Activated naive CD8-positive, alpha-beta T cell treated with anti-CD3 and anti-CD28 coated beads, Interleukin-2, amount 50 U/mL, for 24 hours (primary cell): ENCODE data around the gene GHR.

Experiments used
- ATAC-seq: fragments of 150-1000 bp; cut with Tn5 transposase; one replicate; pipeline ENCODE4 v1.10.0; 2021
- DNase-seq: peaks from one replicate; pipeline ENCODE4 v3.0.0; 2021
- H3K27ac Mint-ChIP-seq: one replicate; pipeline ENCODE4 v1.8.0; 2021; ENCODE audit warnings: mild to moderate bottlenecking, mixed read lengths
- H3K27me3 Mint-ChIP-seq: one replicate; pipeline ENCODE4 v1.8.0; 2021; ENCODE audit warnings: mixed read lengths
- H3K36me3 Mint-ChIP-seq: one replicate; pipeline ENCODE4 v1.8.0; 2021; ENCODE audit warnings: low read depth, mixed read lengths
- H3K4me1 Mint-ChIP-seq: one replicate; pipeline ENCODE4 v1.8.0; 2021; ENCODE audit warnings: mixed read lengths
- H3K4me3 Mint-ChIP-seq: one replicate; pipeline ENCODE4 v1.8.0; 2021; ENCODE audit warnings: mild to moderate bottlenecking, moderate library complexity, mixed read lengths
- H3K9me3 Mint-ChIP-seq: one replicate; pipeline ENCODE4 v1.8.0; 2021; ENCODE audit warnings: mixed read lengths

GHR gene

DNA sequence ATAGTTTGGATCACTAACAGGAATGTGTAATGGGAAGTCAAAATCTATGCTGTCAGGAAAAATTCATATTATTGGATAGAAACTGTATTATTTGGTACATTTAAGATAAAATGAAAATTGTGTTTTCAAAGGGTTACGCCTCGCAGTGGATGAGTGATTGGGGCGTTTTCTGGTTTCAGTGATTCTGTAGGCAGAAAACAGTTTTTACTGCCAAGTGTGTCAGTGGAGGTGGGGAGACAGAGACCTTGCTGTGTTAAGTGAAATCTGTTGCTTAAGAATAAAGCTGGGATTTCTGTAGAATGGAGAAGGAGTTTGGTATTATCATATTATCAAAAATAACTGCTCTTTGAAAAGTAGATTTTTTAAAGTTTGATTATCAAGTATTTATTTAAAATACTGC lies 69.7 kb downstream of the GHR start:
- H3K4me1 Mint-ChIP-seq: no peaks in the 10 kb centered on the region
- no peaks in the 10 kb centered on the region for H3K9me3 Mint-ChIP-seq
- H3K27ac Mint-ChIP-seq: no peak overlapping the region
- no peak overlapping the region for H3K4me3 Mint-ChIP-seq
- no peak for DNase-seq
- H3K27me3 Mint-ChIP-seq: no peaks in the 10 kb centered on the region
- ATAC-seq: no peak
- H3K36me3 Mint-ChIP-seq: no peaks in the 10 kb centered on the region

- no peak for DNase-seq
- H3K4me1 Mint-ChIP-seq: no peaks in the 10 kb centered on the region
- H3K27me3 Mint-ChIP-seq: no peaks in the 10 kb centered on the region
- H3K4me3 Mint-ChIP-seq: no peak overlapping the region
- H3K9me3 Mint-ChIP-seq: no peaks in the 10 kb centered on the region
- H3K36me3 Mint-ChIP-seq: no peaks in the 10 kb centered on the region
- no peak overlapping the region for H3K27ac Mint-ChIP-seq
- ATAC-seq: no peak
Measured at GRCh38 chr5:42494414-42494813, 71.2 kb downstream of the GHR start.

GRCh38 chr5:42495914-42496313 lies 72.7 kb downstream of the GHR start:
- Mint-ChIP-seq H3K4me1 (no peaks in the 10 kb centered on the region), H3K27me3 (no peaks in the 10 kb centered on the region), H3K4me3 (no peak overlapping the region), H3K9me3 (no peaks in the 10 kb centered on the region), H3K36me3 (no peaks in the 10 kb centered on the region), H3K27ac (no peak overlapping the region)
- no peak for ATAC-seq
- DNase-seq: no peak

DNA sequence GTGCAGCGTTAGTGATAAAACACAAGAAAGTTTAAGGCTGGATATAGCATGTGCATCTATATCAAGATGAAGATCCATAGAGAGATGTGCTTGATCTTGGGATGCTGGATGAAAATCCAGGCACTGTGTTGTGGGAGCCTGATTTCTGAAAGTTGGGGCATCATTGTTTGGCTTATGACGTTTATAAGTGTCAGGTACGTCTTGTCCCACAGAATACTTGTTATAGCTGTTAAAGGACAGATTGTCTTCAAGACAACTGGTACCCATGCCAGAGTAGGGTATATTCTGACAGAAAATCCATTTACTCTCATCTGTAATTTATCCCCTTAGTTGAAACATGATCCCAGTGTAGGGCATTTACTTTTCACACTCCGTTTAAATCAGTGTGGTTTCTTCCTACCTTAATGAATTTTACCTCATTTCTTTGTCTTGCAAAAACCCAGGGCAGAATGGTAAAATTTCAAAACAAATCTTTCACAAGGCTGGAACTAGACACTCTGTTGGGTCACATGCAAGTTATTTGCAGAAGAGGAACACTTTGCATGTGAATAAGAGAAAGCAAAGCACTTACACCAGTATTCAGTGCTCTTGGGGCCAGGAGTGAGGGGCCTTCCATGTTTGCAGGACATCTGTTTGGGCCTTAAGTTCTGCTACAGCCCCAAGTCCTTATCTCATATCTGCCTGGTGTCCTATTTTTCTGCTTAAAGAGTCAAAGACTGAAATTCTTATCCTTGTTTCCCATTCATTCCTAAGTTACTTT lies 73.3 kb downstream of the GHR start:
- no peaks in the 10 kb centered on the region for H3K36me3 Mint-ChIP-seq
- no peak overlapping the region for H3K4me3 Mint-ChIP-seq
- no peaks in the 10 kb centered on the region for H3K4me1 Mint-ChIP-seq
- H3K27me3 Mint-ChIP-seq: no peaks in the 10 kb centered on the region
- H3K27ac Mint-ChIP-seq: no peak overlapping the region
- no peak for DNase-seq
- no peak for ATAC-seq
- no peaks in the 10 kb centered on the region for H3K9me3 Mint-ChIP-seq

GRCh38 chr5:42498000-42498399 lies 74.8 kb downstream of the GHR start:
- H3K27me3 Mint-ChIP-seq: no peaks in the 10 kb centered on the region
- no peak for DNase-seq
- no peaks in the 10 kb centered on the region for H3K36me3 Mint-ChIP-seq
- no peak overlapping the region for H3K4me3 Mint-ChIP-seq
- no peaks in the 10 kb centered on the region for H3K4me1 Mint-ChIP-seq
- H3K27ac Mint-ChIP-seq: no peak overlapping the region
- no peak for ATAC-seq
- no peaks in the 10 kb centered on the region for H3K9me3 Mint-ChIP-seq

GRCh38 chr5:42499016-42499415 lies 75.8 kb downstream of the GHR start:
- H3K27ac Mint-ChIP-seq: no peak overlapping the region
- H3K9me3 Mint-ChIP-seq: no peaks in the 10 kb centered on the region
- peaks cover under 1% of the 10 kb centered on the region for H3K27me3 Mint-ChIP-seq
- no peaks in the 10 kb centered on the region for H3K4me1 Mint-ChIP-seq
- no peak overlapping the region for H3K4me3 Mint-ChIP-seq
- no peaks in the 10 kb centered on the region for H3K36me3 Mint-ChIP-seq
- DNase-seq (no peak), ATAC-seq (no peak)

DNA sequence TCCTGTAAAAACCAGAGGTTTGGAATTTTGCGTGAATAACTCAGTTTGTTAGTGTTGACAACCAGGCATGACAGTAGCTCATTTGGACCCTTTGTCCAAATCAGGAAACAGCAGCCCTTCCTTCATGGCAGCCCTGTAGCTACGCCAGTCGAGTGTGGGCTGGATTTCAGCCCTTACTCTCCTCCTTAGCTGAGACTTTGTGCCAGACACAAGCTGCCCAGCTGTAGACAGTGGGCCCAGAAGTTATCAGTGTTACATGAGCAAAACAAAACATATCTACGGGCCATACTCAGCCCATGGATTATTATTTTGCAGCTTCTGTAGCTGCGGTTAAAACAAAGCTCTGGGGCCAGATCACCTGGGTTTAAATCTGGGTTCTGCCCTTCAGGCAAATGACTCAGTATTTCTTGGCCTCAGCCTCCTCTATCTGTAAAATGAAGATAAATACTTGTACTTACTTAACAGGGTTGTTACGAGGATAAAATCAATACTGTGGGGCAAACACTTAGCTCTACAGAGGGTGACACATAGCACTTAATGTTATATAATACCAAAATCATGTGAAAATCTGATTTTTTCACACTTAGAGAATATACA lies 76.9 kb downstream of the GHR start:
- ATAC-seq: peak; percentile 10
- DNase-seq: no peak
- no peaks in the 10 kb centered on the region for H3K36me3 Mint-ChIP-seq
- H3K4me1 Mint-ChIP-seq: no peaks in the 10 kb centered on the region
- no peak overlapping the region for H3K27ac Mint-ChIP-seq
- no peak overlapping the region for H3K4me3 Mint-ChIP-seq
- H3K27me3 Mint-ChIP-seq: peaks cover 3% of the 10 kb centered on the region
- no peaks in the 10 kb centered on the region for H3K9me3 Mint-ChIP-seq

DNA sequence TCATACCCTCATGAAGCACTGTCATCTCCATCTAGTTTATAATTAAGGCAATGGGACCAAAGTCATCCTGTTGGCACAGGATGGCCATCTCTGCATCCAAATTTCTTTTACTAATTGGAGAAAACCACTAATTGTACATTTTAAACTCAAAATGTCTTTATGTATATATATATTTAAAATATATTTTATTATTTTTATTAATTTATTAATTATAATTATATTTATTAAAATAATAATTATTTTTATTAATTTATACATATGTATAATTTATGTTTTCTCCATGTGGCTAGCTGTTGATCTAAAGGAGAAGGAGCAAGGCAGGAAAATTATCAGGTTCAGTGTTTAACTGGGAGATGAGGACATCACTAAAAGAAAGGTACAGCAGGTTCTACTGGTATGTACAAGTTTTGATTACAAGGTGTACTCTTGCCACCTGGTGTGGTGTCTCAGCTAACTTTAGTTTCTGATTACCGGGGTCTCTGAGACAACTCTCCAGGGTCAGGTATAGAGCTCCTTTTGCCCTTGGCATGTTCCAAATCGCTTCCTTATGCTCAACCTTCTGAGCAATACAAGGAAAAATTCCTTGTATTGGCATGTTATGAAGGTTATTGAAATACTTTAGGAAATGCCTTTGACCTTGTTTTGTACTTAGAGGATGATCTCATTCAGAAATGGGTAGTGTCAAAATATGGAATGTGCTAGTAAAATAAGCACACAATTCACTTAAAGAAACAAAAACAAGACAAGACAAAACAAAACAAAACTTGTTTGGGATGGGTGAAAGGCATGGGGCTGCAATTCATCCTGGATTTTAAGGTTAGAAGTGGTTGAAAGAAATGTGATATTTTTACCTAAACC lies 79.6 kb downstream of the GHR start:
- Mint-ChIP-seq H3K9me3 (no peaks in the 10 kb centered on the region), H3K4me1 (no peaks in the 10 kb centered on the region), H3K4me3 (no peak overlapping the region), H3K36me3 (no peaks in the 10 kb centered on the region), H3K27ac (no peak overlapping the region), H3K27me3 (peaks cover 3% of the 10 kb centered on the region)
- ATAC-seq (no peak), DNase-seq (no peak)

- DNase-seq (no peak), ATAC-seq (no peak)
- Mint-ChIP-seq H3K27ac (no peak overlapping the region), H3K4me1 (no peaks in the 10 kb centered on the region), H3K27me3 (peaks cover 3% of the 10 kb centered on the region), H3K9me3 (no peaks in the 10 kb centered on the region), H3K4me3 (no peak overlapping the region), H3K36me3 (no peaks in the 10 kb centered on the region)
Measured at GRCh38 chr5:42506662-42507061, 83.4 kb downstream of the GHR start.

DNA sequence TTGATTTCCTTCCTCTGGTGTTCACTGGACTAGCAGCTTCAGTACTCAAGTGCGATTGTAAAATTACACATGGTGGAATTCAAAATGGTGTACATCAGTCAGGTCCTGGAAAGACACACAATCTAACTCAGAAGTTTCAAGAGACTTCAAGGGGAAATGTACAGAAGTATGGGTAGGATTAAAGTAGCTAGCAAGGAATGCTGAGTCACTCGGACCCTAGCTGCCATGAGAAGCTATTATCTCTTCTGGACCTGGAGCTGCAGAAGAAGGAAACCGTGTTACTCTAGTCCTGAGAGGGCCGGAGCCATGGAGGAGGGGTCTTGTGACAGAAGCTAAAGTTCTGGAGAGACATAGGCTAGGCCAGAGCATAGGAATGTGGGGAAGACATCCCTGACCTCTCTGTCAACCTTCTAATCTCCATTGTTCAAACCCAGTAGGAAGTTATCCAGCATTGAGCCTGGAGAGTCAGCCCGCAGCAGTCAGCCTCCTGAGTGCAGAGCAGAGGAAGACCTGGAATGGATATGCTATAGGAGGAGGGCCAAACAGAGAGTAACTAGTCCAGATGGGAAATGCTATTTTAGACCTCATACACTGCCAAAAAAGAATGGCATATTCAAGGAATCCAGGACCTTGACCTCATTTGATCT lies 84.3 kb downstream of the GHR start:
- DNase-seq (no peak), ATAC-seq (no peak)
- Mint-ChIP-seq H3K4me3 (no peak overlapping the region), H3K27me3 (peaks cover 3% of the 10 kb centered on the region), H3K36me3 (no peaks in the 10 kb centered on the region), H3K9me3 (no peaks in the 10 kb centered on the region), H3K4me1 (no peaks in the 10 kb centered on the region), H3K27ac (no peak overlapping the region)

- no peaks in the 10 kb centered on the region for H3K36me3 Mint-ChIP-seq
Measured at GRCh38 chr5:42513246-42513645, 90.0 kb downstream of the GHR start.

GRCh38 chr5:42514754-42515153 lies 91.5 kb downstream of the GHR start:
- H3K36me3 Mint-ChIP-seq: no peaks in the 10 kb centered on the region
- DNase-seq (no peak), ATAC-seq (no peak)

More at GRCh38 chr5:42513246-42513645, 90.0 kb downstream of the GHR start:
- ATAC-seq (no peak), DNase-seq (no peak)
- no peaks in the 10 kb centered on the region for H3K27me3 Mint-ChIP-seq
- no peak overlapping the region for H3K27ac Mint-ChIP-seq
- H3K4me1 Mint-ChIP-seq: no peaks in the 10 kb centered on the region
- no peaks in the 10 kb centered on the region for H3K9me3 Mint-ChIP-seq
- no peak overlapping the region for H3K4me3 Mint-ChIP-seq

GRCh38 chr5:42515504-42515903 lies 92.3 kb downstream of the GHR start:
- Mint-ChIP-seq H3K36me3 (no peaks in the 10 kb centered on the region), H3K27ac (no peak overlapping the region), H3K4me3 (no peak overlapping the region), H3K9me3 (no peaks in the 10 kb centered on the region), H3K27me3 (no peaks in the 10 kb centered on the region), H3K4me1 (no peaks in the 10 kb centered on the region)
- DNase-seq: no peak
- no peak for ATAC-seq

More at GRCh38 chr5:42514754-42515153, 91.5 kb downstream of the GHR start:
- no peaks in the 10 kb centered on the region for H3K4me1 Mint-ChIP-seq
- H3K4me3 Mint-ChIP-seq: no peak overlapping the region
- no peak overlapping the region for H3K27ac Mint-ChIP-seq
- H3K9me3 Mint-ChIP-seq: no peaks in the 10 kb centered on the region
- no peaks in the 10 kb centered on the region for H3K27me3 Mint-ChIP-seq

DNA sequence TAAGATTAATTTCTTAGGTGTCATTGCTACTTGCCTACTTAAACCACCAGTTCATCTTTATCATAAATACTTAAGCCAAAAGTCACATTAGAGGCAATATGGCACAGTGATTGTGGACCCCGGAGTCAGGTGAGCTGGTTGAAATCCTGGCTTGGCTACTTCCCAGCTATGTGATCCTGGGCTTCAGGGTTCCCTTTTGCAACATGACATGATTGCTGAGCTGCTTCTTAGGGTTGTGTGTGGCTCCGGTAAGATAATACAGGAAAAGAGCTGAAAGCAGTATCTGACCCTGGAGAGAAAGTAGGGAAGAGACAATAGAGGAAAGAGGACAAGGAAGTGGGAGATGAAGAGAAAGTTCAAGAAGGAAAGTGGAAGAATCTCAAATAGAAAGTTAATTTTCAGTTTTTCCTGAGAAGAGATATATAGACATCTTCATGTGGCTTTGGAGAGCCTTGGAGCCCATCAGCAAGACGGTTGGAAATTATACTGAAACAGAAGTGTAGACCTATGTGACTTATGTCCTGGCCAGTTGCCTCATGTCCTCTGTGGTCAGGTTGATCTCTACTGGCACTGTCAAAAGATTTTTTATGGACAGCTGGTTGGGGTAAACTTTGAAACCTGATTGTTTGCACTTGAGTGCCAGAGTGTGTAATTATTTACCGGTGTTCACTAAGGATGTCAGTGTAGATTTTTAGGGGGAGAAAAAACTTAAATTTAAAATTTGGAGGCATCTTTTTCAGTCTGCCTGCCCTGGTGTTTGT lies 93.2 kb downstream of the GHR start:
- no peaks in the 10 kb centered on the region for H3K4me1 Mint-ChIP-seq
- no peaks in the 10 kb centered on the region for H3K27me3 Mint-ChIP-seq
- H3K27ac Mint-ChIP-seq: no peak overlapping the region
- H3K4me3 Mint-ChIP-seq: no peak overlapping the region
- DNase-seq (no peak), ATAC-seq (no peak)
- H3K9me3 Mint-ChIP-seq: no peaks in the 10 kb centered on the region
- no peaks in the 10 kb centered on the region for H3K36me3 Mint-ChIP-seq
